GM12874 (cell line): Measurements from ENCODE around the gene ZBTB7A.

ENCODE experiments used
- CTCF ChIP-seq: IDR thresholded peaks from 2 replicates; pipeline ENCODE4 v1.5.1; 2011; ENCODE audit warnings: low read depth, mild to moderate bottlenecking, control low read depth, low read length, moderate library complexity; ENCODE audit not compliant: insufficient read depth

ZBTB7A gene

GRCh38 chr19:4012975-4013634 is 53.6 kb downstream of the ZBTB7A start:
- TF ChIP-seq CTCF, result no peak

DNA sequence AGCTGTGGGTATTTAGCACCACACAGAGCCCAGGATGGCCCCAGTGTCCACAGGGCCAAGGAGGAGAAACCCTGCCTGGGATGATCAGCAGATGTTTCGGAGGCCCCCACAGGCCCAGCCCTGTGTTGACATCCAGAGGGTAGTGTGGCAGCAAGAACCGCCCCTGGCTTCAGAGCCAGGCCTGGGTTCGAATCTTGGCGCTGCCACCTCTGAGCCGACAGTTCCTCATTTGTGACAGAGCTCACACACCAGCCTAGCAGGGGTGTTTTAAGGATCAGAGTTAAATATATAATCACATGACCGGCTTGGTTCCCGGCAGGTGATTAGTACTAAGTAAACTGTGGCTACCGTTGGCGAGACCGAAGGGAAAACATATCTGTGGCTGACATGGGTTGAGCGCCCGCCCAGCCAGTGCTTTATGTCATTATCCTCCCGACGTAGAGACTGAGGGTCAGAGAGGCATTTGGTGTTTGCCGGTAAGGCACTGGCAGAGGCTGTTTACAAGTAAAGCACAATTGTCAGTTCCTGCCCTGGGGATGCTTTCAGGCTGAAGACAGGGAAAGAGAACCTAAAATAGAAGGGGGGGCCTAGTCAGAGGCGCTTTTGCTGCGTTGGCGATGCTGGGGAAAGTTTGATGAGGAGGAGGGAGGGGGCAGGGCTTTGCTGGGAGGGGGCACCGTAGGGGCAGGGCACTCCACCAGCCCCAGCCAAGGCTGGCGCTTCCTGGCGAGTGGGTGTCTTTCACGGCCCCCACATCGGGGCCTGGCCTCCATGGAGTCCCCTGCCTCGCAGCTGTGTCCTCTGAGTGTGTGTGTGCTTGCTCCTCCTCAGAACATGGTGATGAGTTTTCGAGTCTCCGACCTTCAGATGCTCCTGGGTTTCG is 54.4 kb downstream of the ZBTB7A start:
- TF ChIP-seq CTCF, result no peak

DNA sequence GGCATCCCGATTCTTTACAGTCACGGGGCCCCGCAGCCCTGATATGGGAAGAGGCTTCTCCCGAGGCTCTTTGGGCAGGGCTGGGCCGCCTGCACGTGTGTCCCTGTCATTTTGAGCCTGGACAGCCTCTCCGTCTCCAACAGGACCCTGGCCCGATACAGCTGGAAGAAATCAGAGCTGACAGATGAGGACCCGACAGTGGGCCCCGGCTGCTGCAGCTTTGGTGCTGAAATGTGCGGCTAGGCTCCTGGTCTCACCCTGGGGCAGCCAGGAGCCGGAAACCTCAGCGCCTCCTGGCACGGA is 55.9 kb downstream of the ZBTB7A start:
- no peak for TF ChIP-seq CTCF

- no peak for TF ChIP-seq CTCF
These were observed 56.5 kb downstream of the ZBTB7A start for GRCh38 chr19:4009990-4010807.

DNA sequence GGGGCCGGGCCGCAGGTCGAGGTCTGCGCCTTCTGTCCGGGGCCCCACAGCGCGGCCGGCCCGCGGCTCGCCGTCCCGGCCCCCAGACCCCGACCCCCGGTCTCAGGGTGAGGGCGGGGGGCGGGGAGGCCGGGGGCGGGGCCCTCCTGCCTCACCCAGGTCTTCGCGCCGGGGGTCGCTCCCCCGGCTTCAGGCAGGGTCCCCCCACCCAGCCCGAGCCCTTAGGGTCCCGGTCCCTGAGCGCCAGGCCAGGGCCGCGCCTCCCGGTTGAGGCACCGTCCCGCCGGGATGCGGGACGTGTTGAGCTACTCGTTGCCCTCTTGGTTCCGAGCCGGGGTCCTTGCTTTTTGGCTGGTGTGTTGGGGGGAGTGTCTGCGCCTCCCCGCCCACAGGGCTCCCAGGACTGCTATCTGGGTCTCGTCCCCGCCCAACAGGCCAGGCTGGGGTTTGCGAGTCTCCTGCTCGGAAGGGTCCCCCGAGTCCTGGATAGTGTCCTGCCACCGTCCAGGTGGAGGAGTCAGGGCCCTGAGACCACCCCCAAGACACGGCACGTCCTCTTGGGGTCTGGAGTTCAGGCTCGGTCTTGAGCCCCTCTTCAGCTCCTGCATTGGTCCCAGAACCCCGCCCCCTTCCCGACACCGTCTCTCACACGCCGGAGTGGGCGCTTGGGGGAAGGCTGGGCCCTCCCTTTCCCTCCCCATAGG is 58.7 kb downstream of the ZBTB7A start:
- TF ChIP-seq CTCF, result no peak

- TF ChIP-seq CTCF, result no peak
These were observed 59.5 kb downstream of the ZBTB7A start, which contains the start of gene PIAS4 for GRCh38 chr19:4007021-4007835. TSS of gene PIAS4 (plus strand) at chr19:4007736. CDS start at chr19:4007761, 25 bp downstream.
